Measurements from ENCODE around the gene VSIR.

Gene VSIR

GRCh38 chr10:71799608-71800453 is 26.5 kb upstream of the VSIR start:
- H3K9me3 ChIP-seq (ENCODE audit: control insufficient read depth, insufficient read depth, low read length) = no peaks in the 10 kb centered on the region
- no peaks in the 10 kb centered on the region for H3K36me3 ChIP-seq (ENCODE audit: insufficient read depth, low read length)
- no peaks in the 10 kb centered on the region for H3K4me1 ChIP-seq (ENCODE audit: insufficient read depth, low read length)
- H3K9ac ChIP-seq (ENCODE audit: low read depth, low read length) = no peak overlapping the region

GRCh38 chr10:71799112-71799511 is 25.8 kb upstream of the VSIR start:
- no peak overlapping the region for H3K9ac ChIP-seq (ENCODE audit: low read depth, low read length)
- no peaks in the 10 kb centered on the region for H3K36me3 ChIP-seq (ENCODE audit: insufficient read depth, low read length)
- H3K9me3 ChIP-seq (ENCODE audit: control insufficient read depth, insufficient read depth, low read length) = no peaks in the 10 kb centered on the region
- H3K4me1 ChIP-seq (ENCODE audit: insufficient read depth, low read length) = no peaks in the 10 kb centered on the region

- Histone ChIP-seq H3K36me3 (ENCODE audit: insufficient read depth, low read length) (no peaks in the 10 kb centered on the region), H3K4me1 (ENCODE audit: insufficient read depth, low read length) (no peaks in the 10 kb centered on the region), H3K9ac (ENCODE audit: low read depth, low read length) (no peak overlapping the region), H3K9me3 (ENCODE audit: control insufficient read depth, insufficient read depth, low read length) (no peaks in the 10 kb centered on the region)
These were observed 24.9 kb upstream of the VSIR start for GRCh38 chr10:71798308-71798624.

GRCh38 chr10:71797533-71798307 is 24.4 kb upstream of the VSIR start:
- Histone ChIP-seq H3K4me1 (ENCODE audit: insufficient read depth, low read length) (no peaks in the 10 kb centered on the region), H3K9me3 (ENCODE audit: control insufficient read depth, insufficient read depth, low read length) (no peaks in the 10 kb centered on the region), H3K9ac (ENCODE audit: low read depth, low read length) (no peak overlapping the region), H3K36me3 (ENCODE audit: insufficient read depth, low read length) (no peaks in the 10 kb centered on the region)

GRCh38 chr10:71796749-71797405 is 23.6 kb upstream of the VSIR start:
- Histone ChIP-seq H3K36me3 (ENCODE audit: insufficient read depth, low read length) (no peaks in the 10 kb centered on the region), H3K4me1 (ENCODE audit: insufficient read depth, low read length) (no peaks in the 10 kb centered on the region), H3K9ac (ENCODE audit: low read depth, low read length) (no peak overlapping the region), H3K9me3 (ENCODE audit: control insufficient read depth, insufficient read depth, low read length) (no peaks in the 10 kb centered on the region)

- Histone ChIP-seq H3K9me3 (ENCODE audit: control insufficient read depth, insufficient read depth, low read length) (no peaks in the 10 kb centered on the region), H3K36me3 (ENCODE audit: insufficient read depth, low read length) (no peaks in the 10 kb centered on the region), H3K9ac (ENCODE audit: low read depth, low read length) (no peak overlapping the region), H3K4me1 (ENCODE audit: insufficient read depth, low read length) (no peaks in the 10 kb centered on the region)
These were observed 21.9 kb upstream of the VSIR start for GRCh38 chr10:71795248-71795647.

- Histone ChIP-seq H3K9me3 (ENCODE audit: control insufficient read depth, insufficient read depth, low read length) (no peaks in the 10 kb centered on the region), H3K36me3 (ENCODE audit: insufficient read depth, low read length) (no peaks in the 10 kb centered on the region), H3K4me1 (ENCODE audit: insufficient read depth, low read length) (no peaks in the 10 kb centered on the region), H3K9ac (ENCODE audit: low read depth, low read length) (no peak overlapping the region)
These were observed 17.6 kb upstream of the VSIR start for GRCh38 chr10:71790749-71791440.

- H3K9me3 ChIP-seq (ENCODE audit: control insufficient read depth, insufficient read depth, low read length) = no peaks in the 10 kb centered on the region
- no peaks in the 10 kb centered on the region for H3K4me1 ChIP-seq (ENCODE audit: insufficient read depth, low read length)
- no peak overlapping the region for H3K9ac ChIP-seq (ENCODE audit: low read depth, low read length)
- H3K36me3 ChIP-seq (ENCODE audit: insufficient read depth, low read length) = no peaks in the 10 kb centered on the region
These were observed 16.6 kb upstream of the VSIR start for GRCh38 chr10:71789871-71790270.

- H3K36me3 ChIP-seq (ENCODE audit: insufficient read depth, low read length) = no peaks in the 10 kb centered on the region
- no peaks in the 10 kb centered on the region for H3K4me1 ChIP-seq (ENCODE audit: insufficient read depth, low read length)
- no peak overlapping the region for H3K9ac ChIP-seq (ENCODE audit: low read depth, low read length)
- H3K9me3 ChIP-seq (ENCODE audit: control insufficient read depth, insufficient read depth, low read length) = no peaks in the 10 kb centered on the region
These were observed 15.6 kb upstream of the VSIR start for GRCh38 chr10:71788954-71789353.

GRCh38 chr10:71784679-71785272 is 11.5 kb upstream of the VSIR start:
- H3K36me3 ChIP-seq (ENCODE audit: insufficient read depth, low read length) = no peaks in the 10 kb centered on the region
- H3K4me1 ChIP-seq (ENCODE audit: insufficient read depth, low read length) = peaks cover 5% of the 10 kb centered on the region; the same call in 1 of the 2 replicates
- no peak overlapping the region for H3K9ac ChIP-seq (ENCODE audit: low read depth, low read length)
- no peaks in the 10 kb centered on the region for H3K9me3 ChIP-seq (ENCODE audit: control insufficient read depth, insufficient read depth, low read length)

- H3K9ac ChIP-seq (ENCODE audit: low read depth, low read length) = no peak overlapping the region
- peaks cover 5% of the 10 kb centered on the region; the same call in 1 of the 2 replicates for H3K4me1 ChIP-seq (ENCODE audit: insufficient read depth, low read length)
- H3K9me3 ChIP-seq (ENCODE audit: control insufficient read depth, insufficient read depth, low read length) = no peaks in the 10 kb centered on the region
- H3K36me3 ChIP-seq (ENCODE audit: insufficient read depth, low read length) = no peaks in the 10 kb centered on the region
These were observed 10.8 kb upstream of the VSIR start for GRCh38 chr10:71783917-71784678.

GRCh38 chr10:71782917-71783490 is 9.7 kb upstream of the VSIR start:
- Histone ChIP-seq H3K9ac (ENCODE audit: low read depth, low read length) (no peak overlapping the region), H3K36me3 (ENCODE audit: insufficient read depth, low read length) (no peaks in the 10 kb centered on the region), H3K4me1 (ENCODE audit: insufficient read depth, low read length) (peaks cover 5% of the 10 kb centered on the region; the same call in 1 of the 2 replicates), H3K9me3 (ENCODE audit: control insufficient read depth, insufficient read depth, low read length) (no peaks in the 10 kb centered on the region)

- Histone ChIP-seq H3K9me3 (ENCODE audit: control insufficient read depth, insufficient read depth, low read length) (no peaks in the 10 kb centered on the region), H3K4me1 (ENCODE audit: insufficient read depth, low read length) (peaks cover 5% of the 10 kb centered on the region; the same call in 1 of the 2 replicates), H3K9ac (ENCODE audit: low read depth, low read length) (no peak overlapping the region), H3K36me3 (ENCODE audit: insufficient read depth, low read length) (no peaks in the 10 kb centered on the region)
These were observed 9.0 kb upstream of the VSIR start for GRCh38 chr10:71782221-71782916.
